HG03439 (cell line): Measurements from ENCODE around the gene HMX1.

ENCODE experiments used
- ATAC-seq: cut with Tn5 transposase; IDR thresholded peaks from one replicate; pipeline ENCODE4 v1.9.1; 2021; ENCODE audit warnings: mild to moderate bottlenecking, moderate library complexity; ENCODE audit not compliant: unreplicated experiment

HMX1 gene

GRCh38 chr4:8871417-8872401, at the start of gene HMX1:
Gene HMX1, minus strand, starts transcription at chr4:8871839. Its CDS starts 225 bp downstream, at chr4:8871614.
- no peak for ATAC-seq

GRCh38 chr4:8920969-8921368, 49.3 kb upstream of the HMX1 start:
- ATAC-seq = no peak

GRCh38 chr4:8920289-8920965, 48.8 kb upstream of the HMX1 start:
- ATAC-seq = no peak

GRCh38 chr4:8919651-8920288, 48.1 kb upstream of the HMX1 start:
- ATAC-seq = no peak

- ATAC-seq = no peak
Measured at GRCh38 chr4:8917868-8918783, 46.5 kb upstream of the HMX1 start.

- no peak for ATAC-seq
Measured at GRCh38 chr4:8917321-8917811, 45.7 kb upstream of the HMX1 start.

GRCh38 chr4:8916906-8917305, 45.3 kb upstream of the HMX1 start:
- no peak for ATAC-seq

GRCh38 chr4:8916351-8916885, 44.8 kb upstream of the HMX1 start:
- no peak for ATAC-seq

GRCh38 chr4:8915201-8916200, 43.9 kb upstream of the HMX1 start:
- no peak for ATAC-seq

- no peak for ATAC-seq
Measured at GRCh38 chr4:8914461-8915171, 43.0 kb upstream of the HMX1 start.

GRCh38 chr4:8913858-8914460, 42.3 kb upstream of the HMX1 start:
- no peak for ATAC-seq

- no peak for ATAC-seq
Measured at GRCh38 chr4:8913121-8913857, 41.6 kb upstream of the HMX1 start.

GRCh38 chr4:8912506-8912905, 40.9 kb upstream of the HMX1 start:
- ATAC-seq = no peak

GRCh38 chr4:8912089-8912455, 40.4 kb upstream of the HMX1 start:
- no peak for ATAC-seq

- ATAC-seq = no peak
Measured at GRCh38 chr4:8911316-8912088, 39.9 kb upstream of the HMX1 start.

- no peak for ATAC-seq
Measured at GRCh38 chr4:8910822-8911315, 39.2 kb upstream of the HMX1 start.
